Stimulated activated naive CD4-positive, alpha-beta T cell (primary cell): Measurements from ENCODE around the gene HABP4.
A peak's percentile ranks its signal among the peaks of the same experiment; 100 is the strongest.
"Not testable (repeated sequence)": the region's sequence is repeated elsewhere in the genome, so short reads cannot be mapped to it uniquely, and the experiment has no call there.

ENCODE experiments used
- DNase-seq, 6 experiments: peaks; one replicate each; lab custom pipeline; 2025; lab: John Stamatoyannopoulos, UW

HABP4 gene

GRCh38 chr9:96499257-96499656, 49.3 kb downstream of the HABP4 start:
- DNase-seq, result no peak

DNA sequence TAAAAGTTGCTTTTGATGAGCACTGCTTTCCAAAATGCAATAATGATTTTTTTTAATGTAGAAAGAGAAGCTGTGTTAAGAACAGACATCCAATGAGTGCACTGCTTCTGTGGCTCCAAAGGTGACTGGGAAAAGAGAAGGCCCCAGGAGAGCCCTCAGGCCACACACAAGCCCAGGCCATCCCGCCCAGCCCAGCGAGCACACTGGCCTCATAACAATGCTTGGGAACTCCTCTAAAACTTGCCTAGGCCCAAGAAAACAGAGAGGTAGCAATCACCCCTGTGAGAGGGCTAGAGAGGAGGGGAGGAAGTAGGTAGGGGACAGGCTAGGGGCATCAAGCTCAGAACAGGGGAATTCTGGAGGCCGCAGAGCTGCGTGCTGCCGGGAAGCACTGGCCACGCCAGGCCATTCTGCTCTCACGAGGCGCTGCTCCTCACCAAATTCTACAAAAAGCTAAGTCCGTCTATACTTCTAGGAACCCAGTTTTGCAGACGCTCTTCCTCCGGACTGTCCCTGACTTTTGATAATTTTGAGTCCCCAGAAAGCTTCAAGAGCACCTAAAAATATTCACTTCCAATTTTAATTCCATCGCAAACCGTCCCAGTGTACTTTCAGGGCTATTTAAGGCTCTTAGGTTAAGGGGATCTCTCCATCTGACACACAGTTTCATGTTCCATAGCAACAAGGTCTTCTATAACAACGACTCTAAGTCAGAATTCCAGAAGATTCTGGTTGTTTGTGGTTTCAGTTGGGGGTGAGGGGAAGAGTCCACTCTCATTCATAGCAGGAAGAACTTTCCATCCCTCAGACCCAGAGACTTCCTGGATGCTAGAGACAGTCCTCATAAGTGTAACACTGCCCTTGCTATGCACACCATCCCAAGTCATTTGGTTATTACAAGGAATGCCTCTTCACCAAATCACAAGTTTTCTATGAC, 51.0 kb downstream of the HABP4 start:
- DNase-seq, result no peak

GRCh38 chr9:96501633-96502538, 51.9 kb downstream of the HABP4 start:
- DNase-seq, result no peak

DNA sequence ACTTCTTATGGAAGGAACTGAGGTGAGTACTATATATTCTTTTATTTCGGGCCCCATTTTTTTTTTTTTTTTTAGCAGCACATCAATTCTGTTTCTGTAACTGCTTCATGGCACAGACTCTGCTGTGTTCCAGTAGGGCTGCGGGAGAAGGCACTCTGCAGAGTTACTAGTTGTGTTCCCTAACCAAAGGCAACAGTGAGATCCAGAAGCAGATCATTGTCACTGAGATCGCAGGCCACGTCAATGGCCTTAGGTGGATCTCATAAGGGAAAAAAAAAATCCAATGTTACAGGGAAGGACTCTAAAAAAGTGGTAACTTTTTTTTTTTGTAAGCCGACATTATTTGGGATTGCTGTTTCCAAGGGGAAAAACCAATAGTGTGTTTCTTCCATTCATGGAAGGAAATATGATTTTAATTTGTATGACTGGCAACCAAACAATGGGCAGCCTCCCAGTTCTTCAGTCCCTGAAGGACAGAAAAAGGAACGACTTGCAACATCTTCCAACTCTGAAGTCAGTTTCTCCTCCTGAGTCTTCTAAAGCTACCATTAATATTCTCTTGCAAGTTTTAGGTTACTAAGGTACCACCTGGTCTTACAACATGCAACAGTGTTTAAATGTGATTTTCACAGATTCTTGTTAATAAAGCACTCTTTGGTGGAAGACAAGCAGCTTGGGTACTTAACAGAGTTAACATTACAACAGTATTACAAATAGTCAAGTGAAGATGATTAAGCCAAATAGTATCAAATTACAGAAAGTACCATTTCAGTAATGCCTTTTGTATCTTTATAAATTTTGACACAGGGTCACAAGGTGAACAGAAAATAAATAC, 52.8 kb downstream of the HABP4 start:
- no peak for DNase-seq

- DNase-seq, result not testable (repeated sequence)
These were observed 53.4 kb downstream of the HABP4 start for GRCh38 chr9:96503374-96503748.

DNA sequence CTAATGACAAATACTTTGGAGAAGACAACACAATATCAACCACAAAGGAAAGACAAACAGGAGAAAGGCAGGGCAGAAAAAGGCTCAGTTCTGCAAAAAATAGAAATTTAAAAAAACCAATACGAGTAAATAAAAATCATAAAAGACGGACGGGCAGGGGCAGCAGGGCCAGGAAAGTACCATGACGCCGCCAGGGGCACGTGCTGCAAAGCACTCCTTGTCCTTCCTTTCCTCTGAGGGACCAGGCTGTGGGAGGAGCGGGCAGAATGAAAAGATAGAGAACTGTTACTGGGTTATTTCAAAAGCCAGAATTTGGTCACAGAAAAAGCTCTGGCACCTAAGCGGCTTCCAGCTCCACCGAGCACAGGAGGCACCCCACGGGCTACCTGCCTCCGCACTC, 53.9 kb downstream of the HABP4 start:
- no peak for DNase-seq

DNA sequence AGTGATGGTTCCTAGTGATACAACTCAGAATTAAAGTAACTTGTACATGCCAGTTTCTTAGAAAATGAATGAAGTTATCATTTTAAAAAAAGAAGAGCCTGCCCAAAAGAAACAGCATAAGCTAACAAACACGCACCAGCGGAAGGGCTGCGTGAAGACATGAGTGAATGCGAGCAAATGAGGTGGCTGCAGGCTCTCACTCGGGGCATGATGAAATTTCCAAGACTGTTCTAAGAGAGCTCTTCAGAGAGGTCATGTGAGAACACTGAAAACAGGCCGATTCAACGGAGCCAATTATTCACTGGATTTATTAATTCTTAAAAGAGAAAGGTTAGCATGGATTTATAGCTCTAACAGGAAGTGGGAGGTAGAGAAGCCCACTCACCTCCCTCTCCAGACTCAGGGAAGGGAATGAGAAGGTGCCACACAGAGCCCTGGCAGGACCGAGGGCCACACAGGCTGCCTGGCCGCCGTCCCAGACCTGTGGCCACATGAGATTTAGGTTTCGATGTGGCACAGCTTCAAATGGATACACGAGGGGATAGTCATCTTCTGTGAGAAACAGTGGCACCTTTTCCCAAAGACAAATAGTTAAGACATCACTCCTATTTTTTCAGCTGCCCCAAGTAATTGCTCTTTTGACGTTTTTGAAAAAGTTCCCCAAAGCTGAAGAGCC, 55.5 kb downstream of the HABP4 start:
- DNase-seq, result no peak

GRCh38 chr9:96508227-96508940, 58.4 kb downstream of the HABP4 start:
- no peak for DNase-seq

DNA sequence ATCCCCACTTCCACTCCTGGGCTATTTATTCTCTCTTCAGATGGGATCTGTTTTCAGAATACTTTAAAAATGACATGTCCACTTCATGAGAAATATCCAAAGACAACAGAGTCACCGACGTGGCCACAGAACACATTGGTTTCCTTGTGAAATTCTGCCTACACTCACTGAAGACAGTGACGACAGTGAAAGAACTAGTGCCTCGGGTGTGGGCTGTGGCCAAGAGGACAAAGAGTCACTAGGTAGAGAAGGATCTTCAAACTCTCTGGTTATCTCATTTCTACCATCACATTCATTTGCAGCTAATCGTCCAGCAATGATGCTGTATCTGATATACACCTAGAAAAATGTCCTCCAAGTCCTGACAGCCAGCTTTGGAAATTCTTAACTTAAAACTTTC, 59.1 kb downstream of the HABP4 start:
- DNase-seq, result no peak

DNA sequence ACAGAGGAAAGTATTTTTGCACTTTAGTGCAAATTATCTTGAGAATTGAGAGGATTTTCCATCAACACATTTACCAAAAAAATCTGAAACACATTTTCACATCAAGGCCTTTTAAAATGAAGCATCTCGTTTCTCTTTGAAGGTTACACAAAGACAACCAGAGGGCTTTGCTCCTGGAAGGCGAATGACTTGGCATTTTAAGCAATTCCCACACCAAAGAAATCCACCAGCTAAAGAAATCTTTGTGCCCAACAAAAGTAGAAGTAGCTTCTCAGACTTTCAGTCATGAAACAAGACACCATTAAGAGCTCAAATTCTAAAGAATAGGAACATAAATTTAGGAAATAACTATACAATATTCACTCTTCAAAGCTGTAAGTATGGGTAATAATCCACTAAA, 59.9 kb downstream of the HABP4 start:
- DNase-seq, result no peak

GRCh38 chr9:96510258-96510657, 60.3 kb downstream of the HABP4 start:
- DNase-seq, result no peak

GRCh38 chr9:96512240-96512639, 62.3 kb downstream of the HABP4 start:
- no peak for DNase-seq

GRCh38 chr9:96513622-96514021, 63.7 kb downstream of the HABP4 start:
- no peak for DNase-seq

- no peak for DNase-seq
These were observed 64.3 kb downstream of the HABP4 start for GRCh38 chr9:96514108-96514799.

GRCh38 chr9:96514800-96515158, 64.8 kb downstream of the HABP4 start:
- DNase-seq, result no peak

- DNase-seq, result no peak
These were observed 65.9 kb downstream of the HABP4 start for GRCh38 chr9:96515621-96516470.

- no peak for DNase-seq
These were observed 69.1 kb downstream of the HABP4 start for GRCh38 chr9:96519095-96519494.

DNA sequence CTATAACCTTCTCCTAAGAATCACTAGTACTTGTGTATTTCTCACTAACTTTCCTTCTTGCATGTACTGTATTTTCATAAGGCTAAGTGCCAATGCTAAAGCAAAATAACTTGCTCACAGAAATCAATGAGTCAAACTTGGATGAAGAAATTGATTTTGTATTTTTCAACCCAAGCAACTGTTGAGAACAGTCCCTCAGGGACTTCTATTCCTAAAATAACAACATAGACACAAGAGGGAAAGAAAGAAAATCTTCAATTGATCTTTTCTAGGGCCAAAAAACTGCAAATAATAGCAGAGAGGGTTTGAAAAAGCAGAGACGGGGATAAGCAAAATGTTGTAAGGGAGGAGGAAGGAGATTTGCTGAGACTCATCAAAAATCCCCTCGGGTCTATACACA, 69.8 kb downstream of the HABP4 start:
- no peak for DNase-seq

DNA sequence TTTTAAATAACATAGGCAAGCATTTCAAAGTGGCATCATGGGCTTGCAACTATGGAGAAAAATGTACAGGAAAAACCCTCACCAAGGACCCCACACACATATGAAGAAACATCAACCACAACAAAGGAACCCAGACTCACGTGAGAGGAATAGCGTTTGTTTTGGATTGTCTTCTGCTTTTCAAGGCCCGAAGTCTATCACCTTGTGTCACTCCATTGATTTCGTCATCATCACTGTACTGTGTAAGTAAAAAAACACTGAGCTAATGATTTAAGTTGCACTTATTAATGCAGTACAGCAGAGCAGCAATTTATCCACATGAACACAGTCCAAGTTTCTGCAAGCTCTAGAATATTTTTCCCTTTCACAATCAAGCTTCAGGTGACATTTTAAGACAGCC, 72.4 kb downstream of the HABP4 start:
- DNase-seq, result peak in 3 of 6 experiments; percentile 14 to 34 (median 29)
